Measurements from ENCODE around the gene CDC42EP5. TPM values are rescaled to one million over a fixed set of nuclear protein-coding genes. Genes with fewer than 3 reads are reported as not detected.

CDC42EP5 gene
- total RNA-seq, 4 donors from 2014 or later: 10.8 to 27.1 (median 20.6) TPM

- no peaks in the 10 kb centered on the region for H3K36me3 ChIP-seq
- no peak overlapping the region for H3K27ac ChIP-seq (replicated peaks in 1 of 4)
- peaks cover 0 to 84% (median 32%) of the 10 kb centered on the region in 4 donors for H3K27me3 ChIP-seq
- no peak for DNase-seq (ENCODE audit: extremely low spot score)
- no peak overlapping the region for H3K4me3 ChIP-seq
- TF ChIP-seq CTCF (IDR thresholded peaks at IDR 0.05) (no peak), POLR2A (IDR thresholded peaks at IDR 0.05; ENCODE audit: low read depth) (no peak), POLR2AphosphoS5 (IDR thresholded peaks at IDR 0.05) (no peak), EP300 (IDR thresholded peaks at IDR 0.05) (no peak)
- intact Hi-C loops (cut with DNase I): no loop called here
- 58% methylated on average over 8 of the region's 8 CpGs for WGBS
- H3K9me3 ChIP-seq: no peaks in the 10 kb centered on the region
- H3K4me1 ChIP-seq: peaks cover 18 to 24% (median 21%) of the 10 kb centered on the region in 4 donors
Measured at GRCh38 chr19:54429176-54429495, 44.0 kb downstream of the CDC42EP5 start.

- H3K27me3 ChIP-seq: peaks cover 0 to 90% (median 32%) of the 10 kb centered on the region in 4 donors
Measured at GRCh38 chr19:54428323-54429175, 44.5 kb downstream of the CDC42EP5 start.

GRCh38 chr19:54427586-54427985 is 45.5 kb downstream of the CDC42EP5 start:
- Histone ChIP-seq H3K9me3 (no peaks in the 10 kb centered on the region), H3K27ac (replicated peaks in 1 of 4) (no peak overlapping the region), H3K4me1 (peaks cover 18 to 21% (median 20%) of the 10 kb centered on the region in 4 donors), H3K36me3 (no peaks in the 10 kb centered on the region), H3K27me3 (peaks cover 0 to 90% (median 31%) of the 10 kb centered on the region in 4 donors), H3K4me3 (no peak overlapping the region)
- no peak for TF ChIP-seq CTCF (IDR thresholded peaks at IDR 0.05)
- no peak for TF ChIP-seq POLR2A (IDR thresholded peaks at IDR 0.05; ENCODE audit: low read depth)
- TF ChIP-seq POLR2AphosphoS5 (IDR thresholded peaks at IDR 0.05): no peak
- no peak for DNase-seq (ENCODE audit: extremely low spot score)
- 89% methylated on average over 11 of the region's 11 CpGs for WGBS
- intact Hi-C loops (cut with DNase I): no loop called here

More at GRCh38 chr19:54428323-54429175, 44.5 kb downstream of the CDC42EP5 start:
- H3K36me3 ChIP-seq: no peaks in the 10 kb centered on the region
- intact Hi-C loops (cut with DNase I): no loop called here
- no peaks in the 10 kb centered on the region for H3K9me3 ChIP-seq
- peaks cover 18 to 21% (median 20%) of the 10 kb centered on the region in 4 donors for H3K4me1 ChIP-seq
- no peak overlapping the region for H3K27ac ChIP-seq (replicated peaks in 1 of 4)
- no peak overlapping the region for H3K4me3 ChIP-seq
- no peak for TF ChIP-seq EP300 (IDR thresholded peaks at IDR 0.05)
- no peak for TF ChIP-seq CTCF (IDR thresholded peaks at IDR 0.05)
- no peak for TF ChIP-seq POLR2AphosphoS5 (IDR thresholded peaks at IDR 0.05)
- no peak for TF ChIP-seq POLR2A (IDR thresholded peaks at IDR 0.05; ENCODE audit: low read depth)
- WGBS: 67% methylated on average over 8 of the region's 11 CpGs
- no peak for DNase-seq (ENCODE audit: extremely low spot score)

GRCh38 chr19:54426291-54426931 is 46.7 kb downstream of the CDC42EP5 start:
- Histone ChIP-seq H3K27me3 (peaks cover 0 to 91% (median 29%) of the 10 kb centered on the region in 4 donors), H3K4me3 (no peak overlapping the region)
- 88% methylated on average over 9 of the region's 17 CpGs for WGBS

More at GRCh38 chr19:54426291-54426931, 46.7 kb downstream of the CDC42EP5 start:
- Histone ChIP-seq H3K9me3 (no peaks in the 10 kb centered on the region), H3K27ac (replicated peaks in 1 of 4) (no peak overlapping the region), H3K4me1 (peaks cover 13 to 18% (median 17%) of the 10 kb centered on the region in 4 donors), H3K36me3 (no peaks in the 10 kb centered on the region)
- intact Hi-C loops (cut with DNase I): no loop called here
- no peak for DNase-seq (ENCODE audit: extremely low spot score)
- no peak for TF ChIP-seq CTCF (IDR thresholded peaks at IDR 0.05)
- TF ChIP-seq EP300 (IDR thresholded peaks at IDR 0.05): no peak
- no peak for TF ChIP-seq POLR2A (IDR thresholded peaks at IDR 0.05; ENCODE audit: low read depth)
- no peak for TF ChIP-seq POLR2AphosphoS5 (IDR thresholded peaks at IDR 0.05)
